Measurements from ENCODE around the gene PSME2.
A peak's percentile ranks its signal among the peaks of the same experiment; 100 is the strongest.
"Not testable (repeated sequence)": the region's sequence is repeated elsewhere in the genome, so short reads cannot be mapped to it uniquely, and the experiment has no call there.

The PSME2 gene

GRCh38 chr14:24113801-24114531 lies 32.4 kb downstream of the PSME2 start:
- peak overlapping the region; percentile 93 for H3K4me3 ChIP-seq (ENCODE audit: low read depth, low read length)
- H3K4me1 ChIP-seq (ENCODE audit: control insufficient read depth, insufficient read depth, low read length): peaks cover 3% of the 10 kb centered on the region
- H3K9ac ChIP-seq (ENCODE audit: low read depth, low read length): peak overlapping the region; percentile 63

GRCh38 chr14:24113379-24113800 lies 33.0 kb downstream of the PSME2 start:
- H3K9me3 ChIP-seq (ENCODE audit: control insufficient read depth, insufficient read depth, low read length): no peaks in the 10 kb centered on the region
- H3K4me1 ChIP-seq (ENCODE audit: control insufficient read depth, insufficient read depth, low read length): peaks cover 3% of the 10 kb centered on the region
- peaks cover 10% of the 10 kb centered on the region for H3K36me3 ChIP-seq (ENCODE audit: control insufficient read depth, insufficient read depth, low read length)

More at GRCh38 chr14:24113801-24114531, 32.4 kb downstream of the PSME2 start:
- no peaks in the 10 kb centered on the region for H3K27me3 ChIP-seq (ENCODE audit: control insufficient read depth, insufficient read depth, low read length)
- H3K36me3 ChIP-seq (ENCODE audit: control insufficient read depth, insufficient read depth, low read length): peaks cover 14% of the 10 kb centered on the region
- no peaks in the 10 kb centered on the region for H3K9me3 ChIP-seq (ENCODE audit: control insufficient read depth, insufficient read depth, low read length)

DNA sequence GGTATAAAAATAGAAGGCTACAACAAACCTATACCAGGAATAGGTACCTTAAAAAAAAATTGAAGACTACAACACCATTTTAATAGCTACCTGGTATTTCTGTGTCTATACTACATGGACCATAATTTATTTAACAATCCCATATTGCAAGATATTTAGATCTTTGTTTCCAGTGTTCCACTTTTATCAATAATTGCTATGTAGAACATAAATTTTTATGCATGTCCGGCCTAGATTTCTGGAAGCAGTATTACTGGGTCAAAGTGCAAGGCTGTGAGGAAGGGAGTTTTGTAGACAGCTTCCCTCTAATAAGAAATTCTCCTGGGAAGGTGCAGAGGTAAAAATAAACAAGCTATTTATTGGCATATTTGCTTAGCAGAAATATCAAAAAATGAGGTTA lies 35.9 kb downstream of the PSME2 start:
- Histone ChIP-seq H3K4me1 (ENCODE audit: control insufficient read depth, insufficient read depth, low read length) (no peaks in the 10 kb centered on the region), H3K9ac (ENCODE audit: low read depth, low read length) (no peak overlapping the region), H3K36me3 (ENCODE audit: control insufficient read depth, insufficient read depth, low read length) (no peaks in the 10 kb centered on the region), H3K4me3 (ENCODE audit: low read depth, low read length) (no peak overlapping the region), H3K27me3 (ENCODE audit: control insufficient read depth, insufficient read depth, low read length) (no peaks in the 10 kb centered on the region), H3K9me3 (ENCODE audit: control insufficient read depth, insufficient read depth, low read length) (no peaks in the 10 kb centered on the region)

More at GRCh38 chr14:24113379-24113800, 33.0 kb downstream of the PSME2 start:
- H3K4me3 ChIP-seq (ENCODE audit: low read depth, low read length): peak overlapping the region; percentile 93
- no peaks in the 10 kb centered on the region for H3K27me3 ChIP-seq (ENCODE audit: control insufficient read depth, insufficient read depth, low read length)
- H3K9ac ChIP-seq (ENCODE audit: low read depth, low read length): peak overlapping the region; percentile 30

GRCh38 chr14:24110060-24110459 lies 36.4 kb downstream of the PSME2 start:
- Histone ChIP-seq H3K9me3 (ENCODE audit: control insufficient read depth, insufficient read depth, low read length) (no peaks in the 10 kb centered on the region), H3K9ac (ENCODE audit: low read depth, low read length) (no peak overlapping the region), H3K36me3 (ENCODE audit: control insufficient read depth, insufficient read depth, low read length) (no peaks in the 10 kb centered on the region), H3K4me1 (ENCODE audit: control insufficient read depth, insufficient read depth, low read length) (no peaks in the 10 kb centered on the region), H3K4me3 (ENCODE audit: low read depth, low read length) (no peak overlapping the region), H3K27me3 (ENCODE audit: control insufficient read depth, insufficient read depth, low read length) (no peaks in the 10 kb centered on the region)

GRCh38 chr14:24108336-24108874 lies 38.0 kb downstream of the PSME2 start:
- Histone ChIP-seq H3K27me3 (ENCODE audit: control insufficient read depth, insufficient read depth, low read length) (no peaks in the 10 kb centered on the region), H3K9ac (ENCODE audit: low read depth, low read length) (no peak overlapping the region), H3K36me3 (ENCODE audit: control insufficient read depth, insufficient read depth, low read length) (peaks cover 10% of the 10 kb centered on the region), H3K4me3 (ENCODE audit: low read depth, low read length) (no peak overlapping the region), H3K4me1 (ENCODE audit: control insufficient read depth, insufficient read depth, low read length) (no peaks in the 10 kb centered on the region), H3K9me3 (ENCODE audit: control insufficient read depth, insufficient read depth, low read length) (no peaks in the 10 kb centered on the region)

- Histone ChIP-seq H3K4me3 (ENCODE audit: low read depth, low read length) (no peak overlapping the region), H3K9me3 (ENCODE audit: control insufficient read depth, insufficient read depth, low read length) (no peaks in the 10 kb centered on the region), H3K36me3 (ENCODE audit: control insufficient read depth, insufficient read depth, low read length) (peaks cover 19% of the 10 kb centered on the region), H3K9ac (ENCODE audit: low read depth, low read length) (no peak overlapping the region), H3K4me1 (ENCODE audit: control insufficient read depth, insufficient read depth, low read length) (no peaks in the 10 kb centered on the region), H3K27me3 (ENCODE audit: control insufficient read depth, insufficient read depth, low read length) (no peaks in the 10 kb centered on the region)
These were observed 39.6 kb downstream of the PSME2 start for GRCh38 chr14:24106672-24107271.

GRCh38 chr14:24105609-24106239 lies 40.7 kb downstream of the PSME2 start:
- not testable (repeated sequence) for H3K9ac ChIP-seq (ENCODE audit: low read depth, low read length); H3K4me3 ChIP-seq (ENCODE audit: low read depth, low read length); H3K27me3 ChIP-seq (ENCODE audit: control insufficient read depth, insufficient read depth, low read length); H3K9me3 ChIP-seq (ENCODE audit: control insufficient read depth, insufficient read depth, low read length); H3K4me1 ChIP-seq (ENCODE audit: control insufficient read depth, insufficient read depth, low read length)
- peaks cover 27% of the 10 kb centered on the region for H3K36me3 ChIP-seq (ENCODE audit: control insufficient read depth, insufficient read depth, low read length)

DNA sequence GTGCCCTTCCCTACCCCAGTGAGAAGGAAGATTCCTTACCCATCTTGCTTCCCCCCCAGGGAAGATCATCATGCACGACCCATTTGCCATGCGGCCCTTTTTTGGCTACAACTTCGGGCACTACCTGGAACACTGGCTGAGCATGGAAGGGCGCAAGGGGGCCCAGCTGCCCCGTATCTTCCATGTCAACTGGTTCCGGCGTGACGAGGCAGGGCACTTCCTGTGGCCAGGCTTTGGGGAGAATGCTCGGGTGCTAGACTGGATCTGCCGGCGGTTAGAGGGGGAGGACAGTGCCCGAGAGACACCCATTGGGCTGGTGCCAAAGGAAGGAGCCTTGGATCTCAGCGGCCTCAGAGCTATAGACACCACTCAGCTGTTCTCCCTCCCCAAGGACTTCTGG lies 43.0 kb downstream of the PSME2 start:
- H3K9ac ChIP-seq (ENCODE audit: low read depth, low read length): no peak overlapping the region
- no peaks in the 10 kb centered on the region for H3K27me3 ChIP-seq (ENCODE audit: control insufficient read depth, insufficient read depth, low read length)
- H3K4me3 ChIP-seq (ENCODE audit: low read depth, low read length): no peak overlapping the region
- no peaks in the 10 kb centered on the region for H3K4me1 ChIP-seq (ENCODE audit: control insufficient read depth, insufficient read depth, low read length)
- H3K9me3 ChIP-seq (ENCODE audit: control insufficient read depth, insufficient read depth, low read length): no peaks in the 10 kb centered on the region
- H3K36me3 ChIP-seq (ENCODE audit: control insufficient read depth, insufficient read depth, low read length): peaks cover 43% of the 10 kb centered on the region

GRCh38 chr14:24102357-24103048 lies 43.9 kb downstream of the PSME2 start:
- Histone ChIP-seq H3K4me3 (ENCODE audit: low read depth, low read length) (no peak overlapping the region), H3K9me3 (ENCODE audit: control insufficient read depth, insufficient read depth, low read length) (no peaks in the 10 kb centered on the region), H3K27me3 (ENCODE audit: control insufficient read depth, insufficient read depth, low read length) (no peaks in the 10 kb centered on the region), H3K9ac (ENCODE audit: low read depth, low read length) (no peak overlapping the region), H3K4me1 (ENCODE audit: control insufficient read depth, insufficient read depth, low read length) (no peaks in the 10 kb centered on the region), H3K36me3 (ENCODE audit: control insufficient read depth, insufficient read depth, low read length) (peaks cover 49% of the 10 kb centered on the region)

DNA sequence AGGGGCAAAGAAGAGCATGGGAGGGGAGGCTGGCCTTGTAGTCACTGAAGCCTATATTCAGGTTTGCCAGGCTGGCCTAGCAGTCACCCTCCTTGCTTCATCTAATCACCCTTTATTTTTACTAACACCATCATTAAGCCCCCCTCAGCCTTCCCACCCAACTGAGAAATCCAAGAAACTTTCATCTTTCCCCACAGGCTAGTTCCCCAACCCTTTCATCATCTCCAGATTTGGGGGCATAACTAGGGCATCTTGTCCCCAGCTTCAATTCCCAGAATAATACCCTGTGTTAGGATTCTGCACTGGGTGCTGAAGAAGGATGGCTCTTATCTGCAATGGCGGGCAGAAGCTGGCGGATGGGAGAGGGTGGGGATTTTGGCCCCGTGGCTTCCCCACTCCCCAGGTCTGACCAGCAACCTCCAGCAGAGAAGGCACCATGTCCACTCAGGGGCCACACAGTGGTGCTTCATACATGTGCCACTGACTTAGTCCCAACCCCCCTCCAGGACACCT lies 45.4 kb downstream of the PSME2 start:
- no peaks in the 10 kb centered on the region for H3K27me3 ChIP-seq (ENCODE audit: control insufficient read depth, insufficient read depth, low read length)
- H3K36me3 ChIP-seq (ENCODE audit: control insufficient read depth, insufficient read depth, low read length): peaks cover 55% of the 10 kb centered on the region
- no peaks in the 10 kb centered on the region for H3K4me1 ChIP-seq (ENCODE audit: control insufficient read depth, insufficient read depth, low read length)
- no peaks in the 10 kb centered on the region for H3K9me3 ChIP-seq (ENCODE audit: control insufficient read depth, insufficient read depth, low read length)
- no peak overlapping the region for H3K4me3 ChIP-seq (ENCODE audit: low read depth, low read length)
- H3K9ac ChIP-seq (ENCODE audit: low read depth, low read length): no peak overlapping the region

DNA sequence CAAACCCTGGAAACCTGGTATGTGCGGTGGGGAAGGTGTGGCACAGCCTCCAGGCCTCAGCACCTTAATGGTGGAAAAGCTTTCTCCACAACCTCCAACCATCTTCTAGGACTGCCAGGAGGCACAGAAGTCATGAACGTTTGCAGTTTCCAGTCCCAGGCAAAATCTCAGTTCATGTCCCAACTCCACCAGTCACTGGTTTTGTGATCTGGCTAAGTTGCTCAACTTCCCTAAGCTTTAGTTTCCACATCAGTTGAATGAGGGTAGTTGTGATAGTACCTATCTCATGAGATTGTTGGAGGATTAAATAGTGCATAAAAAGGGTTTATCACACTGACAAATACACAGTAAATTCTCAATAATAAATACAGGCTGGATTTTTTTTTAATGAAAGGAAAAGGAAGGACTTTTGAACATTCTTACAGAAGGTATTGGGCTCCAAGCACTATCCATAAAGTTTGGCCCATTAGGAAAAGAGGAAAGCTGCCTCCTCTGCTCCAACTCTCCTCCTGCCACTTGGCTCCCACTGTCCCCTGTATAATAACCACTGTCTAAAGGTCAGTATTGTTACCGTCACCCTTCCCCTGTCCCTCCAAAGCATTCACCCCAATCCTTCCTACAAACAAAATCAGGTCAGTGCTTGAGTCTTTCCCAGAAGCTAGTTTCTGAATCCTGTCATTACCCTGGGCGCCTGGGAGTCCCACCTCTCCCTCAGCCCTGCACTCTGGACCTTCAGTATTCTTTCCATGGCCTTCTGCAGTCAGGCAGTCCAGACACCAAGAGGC lies 46.0 kb downstream of the PSME2 start:
- no peaks in the 10 kb centered on the region for H3K9me3 ChIP-seq (ENCODE audit: control insufficient read depth, insufficient read depth, low read length)
- peaks cover 4% of the 10 kb centered on the region for H3K4me1 ChIP-seq (ENCODE audit: control insufficient read depth, insufficient read depth, low read length)
- H3K36me3 ChIP-seq (ENCODE audit: control insufficient read depth, insufficient read depth, low read length): peaks cover 55% of the 10 kb centered on the region
- no peaks in the 10 kb centered on the region for H3K27me3 ChIP-seq (ENCODE audit: control insufficient read depth, insufficient read depth, low read length)
- H3K9ac ChIP-seq (ENCODE audit: low read depth, low read length): no peak overlapping the region
- H3K4me3 ChIP-seq (ENCODE audit: low read depth, low read length): no peak overlapping the region

All from iPS-15b (cell line).